SK-N-SH treated with all-trans-retinoic acid at 6 μM for 48 hours (cell line): Measurements from ENCODE around the gene FAHD1.
A peak's percentile ranks its signal among the peaks of the same experiment; 100 is the strongest.

ENCODE experiments used
- ATAC-seq: fragments of 200-7000 bp; cut with Tn5 transposase; 3 replicates; pipeline ENCODE4 v1.9.1; 2020; ENCODE audit warnings: mild to moderate bottlenecking, moderate library complexity
- ARNTL ChIP-seq: fragments of 450-650 bp; formaldehyde crosslinking; IDR thresholded peaks from 2 replicates; pipeline ENCODE4 v1.5.0; 2020; ENCODE audit warnings: low read depth, mild to moderate bottlenecking, moderate library complexity, borderline replicate concordance
- BACH2 ChIP-seq: fragments of 250-450 bp; sonication (Bioruptor Pico); IDR thresholded peaks from 2 replicates; pipeline ENCODE4 v1.9.0; 2021; ENCODE audit warnings: mild to moderate bottlenecking, borderline replicate concordance
- CREB5 ChIP-seq: fragments of 250-450 bp; sonication (Bioruptor Pico); IDR thresholded peaks from 2 replicates; pipeline ENCODE4 v1.5.1; 2020; ENCODE audit warnings: low read depth, mild to moderate bottlenecking, moderate library complexity
- ESRRG ChIP-seq: fragments of 250-450 bp; sonication (Bioruptor Pico); IDR thresholded peaks from 2 replicates; pipeline ENCODE4 v1.6.1; 2021; ENCODE audit warnings: mild to moderate bottlenecking
- GLIS3 ChIP-seq: fragments of 250-450 bp; sonication (Bioruptor Pico); IDR thresholded peaks from 2 replicates; pipeline ENCODE4 v1.5.0; 2020; ENCODE audit warnings: mild to moderate bottlenecking, moderate library complexity
- ISL1 ChIP-seq: fragments of 250-450 bp; sonication (Bioruptor Pico); IDR thresholded peaks from 2 replicates; pipeline ENCODE4 v2.1.2; 2022; ENCODE audit warnings: mild to moderate bottlenecking, moderate library complexity
- OSR1 ChIP-seq: fragments of 250-450 bp; sonication (Bioruptor Pico); IDR thresholded peaks from 2 replicates; pipeline ENCODE4 v1.8.0; 2022; ENCODE audit warnings: moderate library complexity, mild to moderate bottlenecking, inconsistent platforms
- PPARA ChIP-seq: fragments of 250-450 bp; sonication (Bioruptor Pico); IDR thresholded peaks from 2 replicates; pipeline ENCODE4 v1.5.0; 2020; ENCODE audit warnings: mild to moderate bottlenecking, borderline replicate concordance
- RARB ChIP-seq: fragments of 250-450 bp; sonication (Bioruptor Pico); IDR thresholded peaks from 2 replicates; pipeline ENCODE4 v1.8.0; 2021; ENCODE audit warnings: mild to moderate bottlenecking, moderate library complexity
- TCF4 ChIP-seq: fragments of 250-450 bp; sonication (Bioruptor Pico); IDR thresholded peaks from 2 replicates; pipeline ENCODE4 v1.8.0; 2021; ENCODE audit warnings: mild to moderate bottlenecking, moderate library complexity, borderline replicate concordance
- TOX ChIP-seq: fragments of 250-450 bp; sonication (Bioruptor Pico); IDR thresholded peaks from 2 replicates; pipeline ENCODE4 v1.8.0; 2021; ENCODE audit warnings: mild to moderate bottlenecking, moderate library complexity, borderline replicate concordance
- TSHZ2 ChIP-seq: fragments of 250-450 bp; sonication (Bioruptor Pico); IDR thresholded peaks from 2 replicates; pipeline ENCODE4 v1.5.0; 2020; ENCODE audit warnings: mild to moderate bottlenecking, moderate library complexity
- ZC3H10 ChIP-seq: fragments of 250-450 bp; sonication (Bioruptor Pico); IDR thresholded peaks from 2 replicates; pipeline ENCODE4 v1.5.1; 2021; ENCODE audit warnings: mild to moderate bottlenecking, moderate library complexity
- ZFP3 ChIP-seq: fragments of 250-450 bp; sonication (Bioruptor Pico); IDR thresholded peaks from 2 replicates; pipeline ENCODE4 v1.5.0; 2020; ENCODE audit warnings: mild to moderate bottlenecking, moderate library complexity
- ZFP30 ChIP-seq: fragments of 450-650 bp; formaldehyde crosslinking; IDR thresholded peaks from 2 replicates; pipeline ENCODE4 v1.5.0; 2022; ENCODE audit warnings: mild to moderate bottlenecking, moderate library complexity
- ZNF565 ChIP-seq: fragments of 450-650 bp; formaldehyde crosslinking; conservative IDR thresholded peaks from 2 replicates; pipeline ENCODE4 v1.5.0; 2020; ENCODE audit warnings: low read depth, mild to moderate bottlenecking, moderate library complexity
- ZNF70 ChIP-seq: fragments of 450-650 bp; formaldehyde crosslinking; IDR thresholded peaks from 2 replicates; pipeline ENCODE4 v1.5.0; 2020; ENCODE audit warnings: mild to moderate bottlenecking, moderate library complexity
- ZNF8 ChIP-seq: fragments of 450-650 bp; formaldehyde crosslinking; IDR thresholded peaks from 2 replicates; pipeline ENCODE4 v1.5.0; 2020; ENCODE audit warnings: mild to moderate bottlenecking, moderate library complexity
- TF ChIP-seq, protein P1 (sequence below): fragments of 250-450 bp; sonication (Bioruptor Pico); IDR thresholded peaks from 2 replicates; pipeline ENCODE4 v1.8.0; 2020; ENCODE audit warnings: mild to moderate bottlenecking, moderate library complexity, borderline replicate concordance
- TF ChIP-seq, protein P2 (sequence below): fragments of 250-450 bp; sonication (Bioruptor Pico); IDR thresholded peaks from 2 replicates; pipeline ENCODE4 v1.5.1; 2021; ENCODE audit warnings: mild to moderate bottlenecking, moderate library complexity
- TF ChIP-seq, protein P3 (sequence below): fragments of 250-450 bp; sonication (Bioruptor Pico); IDR thresholded peaks from 2 replicates; pipeline ENCODE4 v1.8.0; 2021; ENCODE audit warnings: low read depth, mild to moderate bottlenecking, moderate library complexity, borderline replicate concordance

Gene FAHD1

DNA sequence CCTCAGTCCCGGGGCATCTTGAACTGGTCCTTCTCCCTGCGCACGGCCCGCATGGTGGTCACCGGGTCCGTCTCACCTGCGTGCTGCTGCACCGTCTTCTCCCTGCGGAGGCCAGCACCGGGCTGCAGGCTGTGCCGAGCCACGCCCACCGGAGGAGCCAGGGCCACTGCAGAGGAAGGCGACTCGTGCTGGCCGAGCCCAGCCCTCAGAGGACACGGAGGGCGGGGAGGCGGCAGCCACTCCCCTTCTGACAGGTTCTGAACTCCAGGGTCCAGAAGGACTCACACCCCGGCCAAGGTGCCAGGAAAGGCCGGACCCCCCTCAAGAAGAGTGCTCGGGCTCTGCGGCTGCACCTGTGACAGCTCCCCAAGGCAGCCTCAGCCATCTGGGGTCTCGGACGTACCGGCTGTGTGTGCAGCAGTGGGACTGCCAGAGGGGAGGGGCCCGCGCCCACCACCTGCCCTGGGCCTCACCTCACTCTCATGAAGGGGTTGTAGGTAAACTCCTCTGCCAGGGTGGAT is 17.7 kb upstream of the FAHD1 start:
- no peak for ATAC-seq
- TF ChIP-seq BACH2 (CRISPR knock-in tag): no peak
- no peak for TF ChIP-seq ZFP3 (CRISPR knock-in tag)
- no peak for TF ChIP-seq CREB5 (CRISPR knock-in tag)
- no peak for TF ChIP-seq GLIS3 (CRISPR knock-in tag)
- TF ChIP-seq, protein P1, sequence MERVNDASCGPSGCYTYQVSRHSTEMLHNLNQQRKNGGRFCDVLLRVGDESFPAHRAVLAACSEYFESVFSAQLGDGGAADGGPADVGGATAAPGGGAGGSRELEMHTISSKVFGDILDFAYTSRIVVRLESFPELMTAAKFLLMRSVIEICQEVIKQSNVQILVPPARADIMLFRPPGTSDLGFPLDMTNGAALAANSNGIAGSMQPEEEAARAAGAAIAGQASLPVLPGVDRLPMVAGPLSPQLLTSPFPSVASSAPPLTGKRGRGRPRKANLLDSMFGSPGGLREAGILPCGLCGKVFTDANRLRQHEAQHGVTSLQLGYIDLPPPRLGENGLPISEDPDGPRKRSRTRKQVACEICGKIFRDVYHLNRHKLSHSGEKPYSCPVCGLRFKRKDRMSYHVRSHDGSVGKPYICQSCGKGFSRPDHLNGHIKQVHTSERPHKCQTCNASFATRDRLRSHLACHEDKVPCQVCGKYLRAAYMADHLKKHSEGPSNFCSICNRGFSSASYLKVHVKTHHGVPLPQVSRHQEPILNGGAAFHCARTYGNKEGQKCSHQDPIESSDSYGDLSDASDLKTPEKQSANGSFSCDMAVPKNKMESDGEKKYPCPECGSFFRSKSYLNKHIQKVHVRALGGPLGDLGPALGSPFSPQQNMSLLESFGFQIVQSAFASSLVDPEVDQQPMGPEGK (CRISPR knock-in tag): no peak
- no peak for TF ChIP-seq ZC3H10 (CRISPR knock-in tag)
- TF ChIP-seq ZNF8: no peak
- no peak for TF ChIP-seq PPARA (CRISPR knock-in tag)
- TF ChIP-seq RARB (CRISPR knock-in tag): no peak
- TF ChIP-seq, protein P2, sequence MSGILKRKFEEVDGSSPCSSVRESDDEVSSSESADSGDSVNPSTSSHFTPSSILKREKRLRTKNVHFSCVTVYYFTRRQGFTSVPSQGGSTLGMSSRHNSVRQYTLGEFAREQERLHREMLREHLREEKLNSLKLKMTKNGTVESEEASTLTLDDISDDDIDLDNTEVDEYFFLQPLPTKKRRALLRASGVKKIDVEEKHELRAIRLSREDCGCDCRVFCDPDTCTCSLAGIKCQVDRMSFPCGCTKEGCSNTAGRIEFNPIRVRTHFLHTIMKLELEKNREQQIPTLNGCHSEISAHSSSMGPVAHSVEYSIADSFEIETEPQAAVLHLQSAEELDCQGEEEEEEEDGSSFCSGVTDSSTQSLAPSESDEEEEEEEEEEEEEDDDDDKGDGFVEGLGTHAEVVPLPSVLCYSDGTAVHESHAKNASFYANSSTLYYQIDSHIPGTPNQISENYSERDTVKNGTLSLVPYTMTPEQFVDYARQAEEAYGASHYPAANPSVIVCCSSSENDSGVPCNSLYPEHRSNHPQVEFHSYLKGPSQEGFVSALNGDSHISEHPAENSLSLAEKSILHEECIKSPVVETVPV (CRISPR knock-in tag): no peak
- TF ChIP-seq ARNTL (CRISPR knock-in tag): no peak
- no peak for TF ChIP-seq ZNF70 (CRISPR knock-in tag)
- no peak for TF ChIP-seq ZFP30

DNA sequence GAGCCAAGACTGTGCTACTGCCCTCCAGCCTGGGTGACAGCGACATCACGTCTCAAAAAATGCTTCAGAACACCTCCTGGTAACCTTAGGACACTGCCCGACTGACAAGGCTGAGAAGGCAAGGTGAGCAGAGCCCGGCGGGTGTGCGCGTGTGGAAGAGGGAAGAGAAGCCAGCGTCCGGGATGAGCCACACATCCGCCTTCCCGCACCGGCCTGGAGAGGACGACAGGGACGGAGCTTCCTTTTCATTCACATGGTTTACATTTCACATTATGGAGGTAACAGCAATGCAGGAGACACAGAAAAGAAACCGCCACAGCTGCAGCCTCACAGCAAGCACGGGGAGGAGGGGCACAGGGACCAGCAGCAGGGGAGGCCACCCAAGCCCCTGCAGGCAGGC is 16.9 kb upstream of the FAHD1 start:
- ATAC-seq: no peak
- TF ChIP-seq, protein P1 (CRISPR knock-in tag): no peak
- no peak for TF ChIP-seq GLIS3 (CRISPR knock-in tag)
- TF ChIP-seq, protein P2 (CRISPR knock-in tag): no peak
- TF ChIP-seq, all 23 proteins: peak for 0

GRCh38 chr16:1810536-1810935 is 16.5 kb upstream of the FAHD1 start:
- no peak for TF ChIP-seq ZFP30
- no peak for TF ChIP-seq PPARA (CRISPR knock-in tag)
- TF ChIP-seq, all 23 proteins: peak for 0
- no peak for ATAC-seq

GRCh38 chr16:1812732-1813163 is 14.3 kb upstream of the FAHD1 start:
- ATAC-seq: peak; percentile 82
- TF ChIP-seq ZFP3 (CRISPR knock-in tag) (no peak), ESRRG (CRISPR knock-in tag) (no peak), ZNF70 (CRISPR knock-in tag) (no peak), ZFP30 (no peak), PPARA (CRISPR knock-in tag) (no peak), TOX (CRISPR knock-in tag) (no peak), ZNF565 (CRISPR knock-in tag) (no peak), OSR1 (CRISPR knock-in tag) (no peak), TSHZ2 (CRISPR knock-in tag) (no peak), TCF4 (no peak), GLIS3 (CRISPR knock-in tag) (no peak), ISL1 (CRISPR knock-in tag) (no peak), ARNTL (CRISPR knock-in tag) (no peak)
- TF ChIP-seq, protein P3, sequence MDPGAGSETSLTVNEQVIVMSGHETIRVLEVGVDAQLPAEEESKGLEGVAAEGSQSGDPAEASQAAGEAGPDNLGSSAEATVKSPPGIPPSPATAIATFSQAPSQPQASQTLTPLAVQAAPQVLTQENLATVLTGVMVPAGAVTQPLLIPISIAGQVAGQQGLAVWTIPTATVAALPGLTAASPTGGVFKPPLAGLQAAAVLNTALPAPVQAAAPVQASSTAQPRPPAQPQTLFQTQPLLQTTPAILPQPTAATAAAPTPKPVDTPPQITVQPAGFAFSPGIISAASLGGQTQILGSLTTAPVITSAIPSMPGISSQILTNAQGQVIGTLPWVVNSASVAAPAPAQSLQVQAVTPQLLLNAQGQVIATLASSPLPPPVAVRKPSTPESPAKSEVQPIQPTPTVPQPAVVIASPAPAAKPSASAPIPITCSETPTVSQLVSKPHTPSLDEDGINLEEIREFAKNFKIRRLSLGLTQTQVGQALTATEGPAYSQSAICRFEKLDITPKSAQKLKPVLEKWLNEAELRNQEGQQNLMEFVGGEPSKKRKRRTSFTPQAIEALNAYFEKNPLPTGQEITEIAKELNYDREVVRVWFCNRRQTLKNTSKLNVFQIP (CRISPR knock-in tag): no peak
- TF ChIP-seq, protein P2 (CRISPR knock-in tag): no peak
